ENCODE data around the gene NUDT19. TPM values are rescaled to one million over a fixed set of nuclear protein-coding genes. Genes with fewer than 3 reads are reported as not detected.

The NUDT19 gene
- polyA plus RNA-seq, 1 donor (not counting 4 experiments of a cell fraction or from before 2014, with no cell fraction given) = 12.2 TPM

GRCh38 chr19:32751066-32751465 is 59.4 kb downstream of the NUDT19 start:
- Histone ChIP-seq H2AFZ (ENCODE audit: control insufficient read depth, low read length) (no peak overlapping the region), H3K4me1 (ENCODE audit: control insufficient read depth, extremely low read depth, insufficient read depth, low read length) (no peaks in the 10 kb centered on the region), H3K9me1 (ENCODE audit: control insufficient read depth, extremely low read depth, insufficient read depth, low read length) (no peaks in the 10 kb centered on the region), H3K36me3 (ENCODE audit: control insufficient read depth in 2 of 2, extremely low read depth in 1 of 2, insufficient read depth in 2 of 2, low read length in 2 of 2) (no peaks in the 10 kb centered on the region), H3K27me3 (ENCODE audit: control insufficient read depth, extremely low read depth, insufficient read depth, low read length) (no peaks in the 10 kb centered on the region), H3K27ac (ENCODE audit: control insufficient read depth, insufficient read depth, low read length) (no peak overlapping the region), H3K79me2 (ENCODE audit: control insufficient read depth, insufficient read depth, low read length) (no peaks in the 10 kb centered on the region), H3K4me3 (ENCODE audit: control insufficient read depth in 2 of 3, extremely low read depth in 1 of 3, insufficient read depth in 2 of 3, low read depth in 1 of 3, low read length in 3 of 3) (no peak overlapping the region), H3K9me3 (ENCODE audit: control insufficient read depth, low read depth, low read length) (no peaks in the 10 kb centered on the region), H4K20me1 (ENCODE audit: control insufficient read depth, extremely low read depth, insufficient read depth, low read length) (no peaks in the 10 kb centered on the region), H3K9ac (ENCODE audit: control insufficient read depth, extremely low read depth, insufficient read depth, low read length) (no peak overlapping the region), H3K4me2 (ENCODE audit: control insufficient read depth, extremely low read depth, insufficient read depth, low read depth, low read length) (no peak overlapping the region)
- dilution Hi-C loops (cut with MboI; ENCODE audit: extremely low pct_ligation_motif_present, low sequenced_read_pairs) = no loop called here
- no peak for FAIRE-seq
- no peak for TF ChIP-seq EZH2 (IDR thresholded peaks at IDR 0.05; ENCODE audit: low read length)
- TF ChIP-seq, protein P1, sequence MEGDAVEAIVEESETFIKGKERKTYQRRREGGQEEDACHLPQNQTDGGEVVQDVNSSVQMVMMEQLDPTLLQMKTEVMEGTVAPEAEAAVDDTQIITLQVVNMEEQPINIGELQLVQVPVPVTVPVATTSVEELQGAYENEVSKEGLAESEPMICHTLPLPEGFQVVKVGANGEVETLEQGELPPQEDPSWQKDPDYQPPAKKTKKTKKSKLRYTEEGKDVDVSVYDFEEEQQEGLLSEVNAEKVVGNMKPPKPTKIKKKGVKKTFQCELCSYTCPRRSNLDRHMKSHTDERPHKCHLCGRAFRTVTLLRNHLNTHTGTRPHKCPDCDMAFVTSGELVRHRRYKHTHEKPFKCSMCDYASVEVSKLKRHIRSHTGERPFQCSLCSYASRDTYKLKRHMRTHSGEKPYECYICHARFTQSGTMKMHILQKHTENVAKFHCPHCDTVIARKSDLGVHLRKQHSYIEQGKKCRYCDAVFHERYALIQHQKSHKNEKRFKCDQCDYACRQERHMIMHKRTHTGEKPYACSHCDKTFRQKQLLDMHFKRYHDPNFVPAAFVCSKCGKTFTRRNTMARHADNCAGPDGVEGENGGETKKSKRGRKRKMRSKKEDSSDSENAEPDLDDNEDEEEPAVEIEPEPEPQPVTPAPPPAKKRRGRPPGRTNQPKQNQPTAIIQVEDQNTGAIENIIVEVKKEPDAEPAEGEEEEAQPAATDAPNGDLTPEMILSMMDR (optimal IDR thresholded peaks at IDR 0.05 in 1 of 3, IDR thresholded peaks at IDR 0.05 in 1 of 3, conservative IDR thresholded peaks at IDR 0.05 in 1 of 3; ENCODE audit: extremely low read depth in 1 of 3, insufficient read depth in 2 of 3, low read length in 3 of 3) = no peak
- DNase-seq (ENCODE audit: low read depth, low spot score) = no peak

DNA sequence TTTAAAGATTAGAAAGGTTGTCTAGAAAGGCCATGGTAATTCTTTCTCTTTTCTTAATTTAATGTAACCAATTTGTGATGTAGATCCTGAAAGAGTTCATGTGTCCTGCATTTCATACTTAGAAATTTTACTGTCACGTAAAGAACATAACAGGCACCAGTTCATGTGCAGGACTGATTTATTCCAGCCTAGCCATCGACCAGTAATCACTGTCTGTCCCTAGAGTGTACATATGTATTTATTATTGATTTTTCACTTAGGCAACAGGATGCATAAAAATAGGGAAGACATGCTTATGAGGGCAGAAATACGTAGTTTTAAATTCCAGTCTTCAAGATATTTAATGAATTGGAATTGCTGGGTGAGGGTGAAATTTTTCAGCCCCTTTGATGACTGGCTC is 65.6 kb downstream of the NUDT19 start:
- Histone ChIP-seq H3K4me1 (ENCODE audit: control insufficient read depth, extremely low read depth, insufficient read depth, low read length) (no peaks in the 10 kb centered on the region), H3K9me3 (ENCODE audit: control insufficient read depth, low read depth, low read length) (no peaks in the 10 kb centered on the region), H3K36me3 (ENCODE audit: control insufficient read depth in 2 of 2, extremely low read depth in 1 of 2, insufficient read depth in 2 of 2, low read length in 2 of 2) (no peaks in the 10 kb centered on the region), H3K4me2 (ENCODE audit: control insufficient read depth, extremely low read depth, insufficient read depth, low read depth, low read length) (no peak overlapping the region), H3K27ac (ENCODE audit: control insufficient read depth, insufficient read depth, low read length) (no peak overlapping the region), H3K9ac (ENCODE audit: control insufficient read depth, extremely low read depth, insufficient read depth, low read length) (no peak overlapping the region), H3K9me1 (ENCODE audit: control insufficient read depth, extremely low read depth, insufficient read depth, low read length) (no peaks in the 10 kb centered on the region), H3K4me3 (ENCODE audit: control insufficient read depth in 2 of 3, extremely low read depth in 1 of 3, insufficient read depth in 2 of 3, low read depth in 1 of 3, low read length in 3 of 3) (no peak overlapping the region), H3K27me3 (ENCODE audit: control insufficient read depth, extremely low read depth, insufficient read depth, low read length) (no peaks in the 10 kb centered on the region), H3K79me2 (ENCODE audit: control insufficient read depth, insufficient read depth, low read length) (no peaks in the 10 kb centered on the region), H2AFZ (ENCODE audit: control insufficient read depth, low read length) (no peak overlapping the region), H4K20me1 (ENCODE audit: control insufficient read depth, extremely low read depth, insufficient read depth, low read length) (no peaks in the 10 kb centered on the region)
- no peak for TF ChIP-seq EZH2 (IDR thresholded peaks at IDR 0.05; ENCODE audit: low read length)
- TF ChIP-seq, protein P1 (optimal IDR thresholded peaks at IDR 0.05 in 1 of 3, IDR thresholded peaks at IDR 0.05 in 1 of 3, conservative IDR thresholded peaks at IDR 0.05 in 1 of 3; ENCODE audit: extremely low read depth in 1 of 3, insufficient read depth in 2 of 3, low read length in 3 of 3) = no peak
- dilution Hi-C loops (cut with MboI; ENCODE audit: extremely low pct_ligation_motif_present, low sequenced_read_pairs) = no loop called here
- DNase-seq (ENCODE audit: low read depth, low spot score) (no peak), FAIRE-seq (no peak)

Small RNAs within 50 kb of the gene (small RNA-seq; reads per million reads assigned to genes)
- 0 to 0.33 (median 0) reads per million in 3 experiments for gene RN7SL789P (ENCODE audit: insufficient read length in 3 of 3, low read depth in 3 of 3, low replicate concordance in 1 of 3)

Other genes starting within 250 kb of the NUDT19 start
- 78.6 to 177 TPM (median 123 TPM) in 3 replicates for gene PDCD5, start 110.6 kb upstream of the NUDT19 start, polyA plus RNA-seq
- gene ANKRD27, start 16.6 kb upstream of the NUDT19 start, polyA plus RNA-seq = 29.0 to 34.5 TPM (median 31.6 TPM) in 3 replicates
- 0.01 to 0.05 TPM (median 0.03 TPM) in 3 replicates for gene RGS9BP, start 16.0 kb upstream of the NUDT19 start, polyA plus RNA-seq
- 0.04 TPM in 1 of 3 replicates, not detected in the others for gene TDRD12, start 27.9 kb downstream of the NUDT19 start, polyA plus RNA-seq
- gene SLC7A9, start 177.9 kb downstream of the NUDT19 start, polyA plus RNA-seq = 0.06 to 0.31 TPM (median 0.20 TPM) in 3 replicates

All from keratinocyte (primary cell).